ENCODE data around the gene SLX9.

The SLX9 gene

GRCh38 chr21:44939532-44940115 lies at the start of gene SLX9:
TSS of gene SLX9 (plus strand) at chr21:44940029. CDS start at chr21:44940058, 29 bp downstream.
- no peak for DNase-seq

DNA sequence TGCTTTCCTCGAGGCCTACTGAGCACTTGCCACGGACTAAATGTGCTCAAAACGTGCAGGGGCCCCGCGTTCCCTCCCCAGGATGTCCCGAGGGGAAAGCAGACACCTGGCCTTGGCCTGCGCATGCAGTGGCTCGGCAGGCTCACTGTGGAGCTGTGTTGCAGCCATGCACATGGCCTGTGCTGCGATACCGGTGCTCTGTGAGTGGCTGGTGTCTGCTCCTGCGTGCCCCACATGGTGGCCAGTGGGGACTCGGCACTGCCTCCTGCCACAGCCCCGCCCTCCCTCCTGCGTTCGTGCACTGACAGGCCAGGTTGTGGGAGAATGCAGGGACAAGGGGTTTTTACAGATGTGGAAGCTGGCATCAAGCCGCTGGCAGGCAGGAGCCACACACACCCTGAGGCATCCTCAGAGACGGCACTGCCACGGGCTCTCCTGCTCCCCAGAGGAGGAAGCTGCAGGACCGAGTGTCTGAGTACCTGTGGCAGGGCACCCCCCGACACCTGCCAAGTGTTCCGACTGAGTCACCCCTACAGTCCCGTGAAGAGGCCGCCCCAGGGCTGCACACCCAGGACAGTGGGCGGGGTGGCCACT lies 49.4 kb upstream of the SLX9 start:
- DNase-seq: no peak

DNA sequence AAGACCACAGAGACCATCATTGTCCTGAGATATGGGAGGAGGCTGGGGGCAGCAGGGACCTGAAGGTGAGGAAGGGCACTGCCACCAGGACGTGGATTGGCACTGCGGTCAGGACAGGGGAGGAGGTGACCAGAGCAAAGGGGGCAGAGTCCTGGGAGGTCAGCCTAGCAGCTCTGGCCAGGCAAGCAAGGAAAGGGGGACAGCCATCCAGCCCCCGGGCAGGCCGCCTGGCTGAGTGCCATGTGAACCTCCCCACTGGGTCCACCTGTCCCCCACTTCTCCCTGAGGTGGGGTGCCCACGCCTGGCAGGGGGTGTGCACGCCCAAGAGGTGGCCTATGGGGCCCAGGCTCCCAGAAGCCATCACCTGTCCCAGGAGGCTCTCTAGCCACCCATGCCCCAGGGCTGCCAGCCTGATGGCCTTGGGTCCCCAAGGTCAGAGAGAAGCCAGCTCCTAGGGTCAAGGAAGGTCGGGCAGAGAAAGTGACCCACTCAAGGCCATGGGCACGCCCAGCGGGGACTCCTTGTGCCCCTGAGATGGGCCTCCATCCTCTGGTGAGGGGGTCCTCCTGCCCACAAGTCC lies 48.8 kb upstream of the SLX9 start:
- no peak for DNase-seq

DNA sequence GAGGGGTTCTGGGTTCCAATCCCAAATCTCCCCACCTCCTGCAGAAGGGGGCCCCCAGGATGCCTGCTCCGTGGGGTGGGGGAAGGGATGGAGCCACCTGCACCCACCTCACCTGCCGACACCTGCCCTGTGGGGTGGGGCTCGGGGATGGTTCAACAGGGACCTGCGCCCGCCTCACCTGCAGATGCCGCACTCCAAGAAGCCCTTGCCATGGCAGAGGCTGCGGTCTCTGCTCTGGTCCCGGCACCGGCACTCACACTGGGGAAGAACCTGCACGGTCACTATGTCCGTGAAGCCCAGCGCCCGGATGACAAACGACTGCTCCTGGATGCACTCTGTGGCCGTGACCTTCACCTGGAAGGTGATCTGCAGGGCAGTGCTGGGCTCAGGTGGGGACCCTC lies 48.2 kb upstream of the SLX9 start:
- DNase-seq: no peak

- no peak for DNase-seq
These were observed 47.7 kb upstream of the SLX9 start for GRCh38 chr21:44892095-44892494.

DNA sequence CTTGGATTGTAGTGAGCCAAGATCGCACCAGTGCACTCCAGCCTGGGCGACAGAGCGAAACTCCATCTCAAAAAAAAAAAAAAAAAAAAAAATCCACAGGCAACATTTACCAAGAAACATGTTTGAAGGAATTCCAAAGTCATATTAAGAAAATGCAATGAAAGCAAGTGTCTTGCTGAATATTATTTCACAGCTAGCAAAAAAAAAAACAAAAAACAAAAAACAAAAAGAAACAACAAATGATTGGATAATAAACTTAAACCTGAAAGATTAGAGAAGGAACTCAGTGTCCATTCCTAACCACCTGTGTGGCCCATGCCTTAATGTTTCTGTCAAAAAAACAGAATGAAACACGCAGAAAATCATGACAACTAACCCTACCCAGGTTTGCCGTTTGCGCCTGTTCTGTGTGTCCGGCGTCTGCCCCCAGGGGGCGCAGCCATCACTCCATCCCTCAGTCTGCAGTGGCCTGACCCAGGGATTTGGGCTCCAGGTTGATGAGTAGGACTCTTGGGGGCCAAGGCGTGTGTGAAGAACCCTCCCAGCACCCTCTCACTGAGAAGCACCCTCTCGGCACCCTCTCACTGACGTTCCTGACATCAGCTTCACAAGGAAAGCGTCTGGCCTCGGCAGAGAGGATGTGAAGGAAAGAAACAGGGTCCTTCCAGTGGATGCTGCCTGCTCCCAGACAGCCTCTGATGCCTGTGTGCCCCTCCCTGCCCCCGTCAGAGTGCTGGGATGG lies 47.1 kb upstream of the SLX9 start:
- no peak for DNase-seq

- no peak for DNase-seq
These were observed 46.6 kb upstream of the SLX9 start for GRCh38 chr21:44893278-44893556.

DNA sequence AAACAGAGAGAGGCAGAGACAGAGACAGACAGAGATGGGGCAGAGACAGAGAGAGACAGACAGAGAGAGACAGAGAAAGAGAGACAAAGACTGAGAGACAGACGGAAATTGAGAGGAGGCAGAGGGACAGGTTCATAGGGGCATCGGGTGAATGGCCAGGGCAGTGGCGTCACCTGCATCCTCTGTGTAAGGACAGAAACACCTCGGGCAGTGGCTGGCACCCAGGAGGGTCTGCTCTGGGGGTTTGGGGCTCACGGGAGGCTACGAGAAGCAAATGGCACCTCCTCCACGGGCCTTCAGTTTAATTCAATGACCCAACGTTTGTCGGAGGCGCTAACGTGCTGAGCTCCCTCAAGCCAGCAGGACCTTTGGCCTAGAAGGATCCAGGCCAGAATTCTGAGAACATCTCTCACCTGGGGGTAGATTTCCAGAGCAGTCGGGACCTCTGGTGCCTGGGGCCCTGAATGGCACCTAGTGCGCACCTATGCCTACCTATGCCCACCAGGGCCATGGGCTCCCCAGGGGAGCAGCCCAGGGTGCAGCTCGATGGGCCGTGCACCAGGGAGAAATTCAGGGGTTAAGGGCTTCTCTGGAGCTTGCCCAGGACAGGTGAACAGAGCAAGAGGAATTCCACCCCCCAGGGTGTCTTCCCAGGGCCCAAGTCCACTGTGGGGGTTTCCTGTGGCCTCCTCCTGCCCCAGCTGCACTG lies 45.7 kb upstream of the SLX9 start:
- DNase-seq: no peak

DNA sequence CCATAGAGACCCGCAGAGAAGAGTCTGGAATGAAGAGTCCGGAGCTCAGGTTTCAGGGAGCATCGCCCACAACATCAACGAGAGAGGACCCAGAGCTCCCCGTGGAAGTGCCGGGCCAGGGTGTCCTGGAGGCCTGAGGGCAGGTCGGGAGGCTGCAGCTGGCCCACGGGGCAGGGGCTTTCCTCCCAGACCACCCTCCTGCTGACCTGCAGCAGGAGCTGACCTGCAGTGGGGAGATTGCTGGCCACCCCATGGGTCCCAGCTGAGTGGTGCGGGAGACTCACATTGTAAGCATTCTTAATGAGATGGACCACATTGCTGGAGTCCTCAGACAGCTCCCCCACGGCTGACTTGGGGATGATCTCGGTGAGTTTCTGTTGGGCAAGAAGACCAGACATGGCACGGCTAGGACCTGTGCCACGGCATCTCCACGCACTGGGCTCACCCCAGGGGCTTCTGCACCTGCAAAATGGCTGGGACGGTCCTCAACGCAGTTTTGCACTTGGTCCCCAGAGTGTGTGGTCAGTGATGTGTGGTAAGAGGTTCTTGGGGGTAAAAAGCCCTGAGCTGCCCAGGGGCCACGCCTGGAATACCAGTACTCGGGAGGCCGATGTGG lies 45.0 kb upstream of the SLX9 start:
- DNase-seq: no peak

DNA sequence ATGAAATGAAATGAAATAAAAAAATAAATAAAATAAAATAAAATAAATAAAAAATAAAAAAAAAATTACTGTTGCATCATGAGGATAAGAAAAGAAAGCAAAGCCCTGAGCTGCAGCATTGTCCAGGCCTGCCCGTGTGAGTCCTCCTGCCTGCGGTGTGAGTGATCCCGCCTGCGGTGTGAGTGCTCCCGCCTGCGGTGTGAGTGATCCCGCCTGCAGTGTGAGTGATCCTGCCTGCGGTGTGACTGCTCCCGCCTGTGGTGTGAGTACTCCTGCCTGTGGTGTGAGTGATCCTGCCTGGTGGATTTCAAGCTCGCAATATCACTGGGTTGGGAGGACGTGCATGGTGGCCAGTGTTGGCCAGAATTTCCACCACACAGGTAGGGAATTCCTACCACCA lies 44.0 kb upstream of the SLX9 start:
- no peak for DNase-seq

DNA sequence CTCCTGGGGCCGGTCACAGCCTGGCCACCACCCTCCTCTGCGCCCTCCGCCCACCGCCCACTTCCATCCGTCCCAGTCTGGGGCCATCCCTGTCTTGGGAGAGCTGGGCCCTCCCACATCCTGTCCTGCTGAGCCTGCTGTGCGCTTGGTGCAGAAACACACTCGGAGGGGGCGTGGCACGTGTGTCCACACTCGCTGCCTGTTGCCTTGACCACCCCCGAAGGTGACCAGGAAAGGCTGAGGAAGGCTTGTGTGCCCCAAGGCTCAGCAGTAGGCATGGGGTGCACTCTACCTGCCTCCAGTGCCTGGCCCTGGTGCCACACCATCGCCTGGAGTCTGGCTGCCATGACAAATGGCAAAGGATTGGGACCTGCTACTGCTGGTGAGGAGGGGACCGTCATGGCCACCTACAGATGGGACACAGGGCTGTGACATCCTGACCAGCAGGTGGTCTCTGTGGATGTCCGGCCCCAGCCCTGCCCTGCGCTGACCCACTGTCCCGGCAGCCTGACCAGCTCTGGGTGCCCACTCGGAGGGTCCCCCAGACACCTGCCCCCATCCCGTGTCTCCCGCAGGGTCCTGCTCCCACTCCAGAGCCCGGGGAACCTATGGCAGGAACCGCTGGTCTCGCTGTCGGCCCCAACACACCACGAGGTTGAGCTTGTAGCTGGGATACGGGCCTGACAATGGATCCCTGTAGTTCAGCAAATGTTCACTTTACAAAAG lies 43.1 kb upstream of the SLX9 start:
- no peak for DNase-seq

DNA sequence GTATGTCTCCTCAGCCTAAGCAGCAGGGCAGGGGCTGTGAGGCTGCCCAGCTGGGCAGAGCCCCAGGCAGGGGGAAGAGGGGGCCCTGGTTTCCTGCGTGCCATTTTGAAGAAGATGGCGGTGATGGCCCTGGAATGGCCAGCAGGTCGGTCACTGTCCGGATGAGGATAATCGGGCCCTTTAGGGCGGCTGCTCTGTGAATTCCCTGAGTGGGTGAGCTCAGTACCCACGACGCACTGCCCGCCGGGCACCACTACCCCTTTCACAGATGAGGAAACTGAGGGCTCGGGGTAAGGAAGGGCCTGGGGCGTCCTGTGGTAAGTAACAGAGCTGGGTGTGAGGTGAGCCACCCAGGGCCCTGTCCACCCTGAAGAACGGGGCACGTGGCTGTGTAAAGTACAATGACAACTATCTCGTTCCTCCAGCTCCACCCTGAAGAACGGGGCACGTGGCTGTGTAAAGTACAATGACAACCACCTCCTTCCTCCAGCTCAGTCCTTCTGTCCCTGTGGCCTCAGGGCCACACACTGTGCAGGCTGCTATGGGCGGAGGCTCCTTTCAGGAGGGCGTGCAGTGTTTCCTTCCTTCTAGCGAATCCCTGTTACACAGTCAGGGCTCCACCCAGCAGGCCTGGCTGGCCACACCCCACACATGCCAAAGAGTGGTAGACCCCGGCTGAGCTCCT lies 42.4 kb upstream of the SLX9 start:
- DNase-seq: no peak

GRCh38 chr21:44898011-44898488 lies 41.8 kb upstream of the SLX9 start:
- DNase-seq: no peak

DNA sequence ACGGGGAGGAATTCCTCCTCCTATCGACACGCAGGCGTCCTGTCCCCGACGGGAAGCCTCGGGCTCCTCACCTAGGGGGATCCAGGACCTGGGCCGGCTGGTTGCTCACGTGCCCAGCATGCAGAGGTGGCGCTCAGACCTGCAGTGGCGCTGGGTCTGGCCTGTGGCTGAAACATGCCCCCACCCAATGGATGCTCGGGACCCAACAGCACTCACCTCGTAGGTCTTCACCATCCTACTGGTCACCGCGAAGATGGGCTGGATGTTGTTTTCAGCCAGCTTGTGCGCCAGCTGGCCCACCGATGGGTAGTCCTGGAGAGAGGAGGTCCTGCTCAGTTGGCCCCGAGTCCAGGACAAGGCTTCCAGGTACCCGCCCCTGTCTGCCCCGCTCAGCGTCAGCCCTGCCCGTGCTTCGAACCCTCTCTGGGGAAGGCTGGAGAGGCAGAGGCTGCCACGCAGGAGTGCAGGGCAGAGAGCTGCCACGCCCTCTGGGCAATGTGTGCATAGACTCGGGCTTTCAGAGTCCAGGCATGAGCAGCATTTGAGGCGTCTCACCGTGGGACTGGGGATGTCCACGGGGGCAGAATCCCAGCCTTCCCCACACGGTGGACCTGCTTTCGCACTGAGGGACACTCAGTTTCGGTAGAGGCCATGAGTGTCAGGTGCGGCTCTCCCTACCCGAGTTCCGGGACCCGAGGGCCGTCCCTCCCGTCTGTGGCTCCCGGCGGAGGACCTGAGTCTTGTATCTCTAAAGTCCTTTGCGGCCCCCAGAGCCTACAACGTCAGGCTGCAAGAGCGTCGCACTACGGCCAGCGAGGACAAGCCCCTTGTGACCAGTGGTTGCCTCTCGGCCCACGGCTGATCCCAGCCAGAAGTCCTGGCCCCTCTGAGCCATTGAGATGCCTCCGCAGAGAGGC lies 40.7 kb upstream of the SLX9 start:
- DNase-seq: no peak

DNA sequence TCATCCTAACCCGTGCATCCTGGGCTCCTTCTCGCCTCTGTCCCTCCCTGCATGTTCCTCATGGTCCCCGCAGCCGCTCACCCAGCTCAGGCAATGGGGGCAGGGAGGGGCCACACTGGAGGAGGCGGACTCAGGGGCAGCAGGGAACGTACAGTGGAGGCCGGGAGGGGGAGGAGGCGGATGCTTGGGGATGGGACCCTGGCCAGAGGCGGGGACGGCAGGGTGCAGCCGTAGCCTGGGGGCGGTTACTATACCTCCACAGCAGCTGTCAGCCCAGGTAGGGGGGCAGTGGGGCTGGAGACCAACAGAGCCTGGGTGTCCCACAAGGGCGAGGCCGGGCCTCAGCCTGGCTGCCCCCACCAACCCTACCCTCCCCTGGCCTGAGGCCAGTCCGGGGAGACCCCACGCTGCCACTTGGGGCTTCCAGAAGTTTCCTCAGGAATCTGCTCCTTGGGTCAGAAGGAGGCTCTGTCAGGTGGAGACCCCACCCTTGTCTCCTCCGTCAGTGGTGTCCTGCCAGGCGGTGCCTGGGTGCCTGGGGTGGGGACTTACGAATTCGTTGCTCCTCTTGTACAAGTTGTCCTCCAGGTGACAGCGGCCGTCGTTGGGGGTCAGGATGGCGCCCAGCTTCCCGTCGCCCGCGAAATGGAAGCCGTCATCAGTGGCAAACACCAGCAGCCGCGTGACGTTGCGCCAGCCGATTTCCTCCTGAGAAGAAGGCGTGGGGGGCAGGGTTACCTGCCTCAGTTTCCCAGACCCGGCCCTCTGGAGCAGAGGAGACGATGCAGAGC lies 39.9 kb upstream of the SLX9 start:
- no peak for DNase-seq

- DNase-seq: no peak
These were observed 39.1 kb upstream of the SLX9 start for GRCh38 chr21:44900559-44901251.

- DNase-seq: no peak
These were observed 38.3 kb upstream of the SLX9 start for GRCh38 chr21:44901391-44902074.

DNA sequence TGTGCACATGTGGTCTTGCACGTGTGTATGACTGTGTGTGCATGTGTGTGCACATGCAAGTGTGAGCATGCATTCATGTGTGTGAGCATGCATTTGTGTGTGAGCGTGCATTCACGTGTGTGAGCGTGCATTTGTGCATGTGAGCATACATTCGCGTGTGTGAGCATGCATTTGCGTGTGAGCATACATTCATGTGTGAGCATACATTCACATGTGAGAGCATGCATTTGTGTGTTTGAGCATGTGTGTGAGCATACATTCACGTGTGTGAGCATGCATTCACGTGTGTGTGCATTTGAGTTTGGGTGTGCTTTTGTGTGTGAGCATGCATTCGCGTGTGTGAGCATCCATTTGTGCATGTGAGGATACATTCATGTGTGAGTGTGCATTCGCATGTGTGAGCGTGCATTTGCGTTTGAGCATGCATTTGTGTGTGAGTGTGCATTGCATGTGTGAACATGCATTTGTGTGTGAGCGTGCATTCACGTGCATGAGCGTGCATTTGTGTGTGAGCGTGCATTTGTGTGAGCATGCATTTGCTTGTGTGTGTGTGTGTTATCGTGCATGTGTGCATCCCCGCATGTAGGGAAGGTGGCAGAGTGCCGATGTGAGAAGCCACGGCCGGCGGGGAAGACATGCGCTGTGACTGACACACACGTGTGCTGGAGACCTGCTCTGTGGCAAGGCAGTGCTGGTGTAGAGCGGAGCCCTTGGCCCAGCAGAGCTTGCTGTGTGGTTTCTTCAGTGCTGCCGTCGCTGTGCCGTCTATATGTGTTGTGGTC lies 37.4 kb upstream of the SLX9 start:
- DNase-seq: no peak
